GM21447 (cell line): ENCODE results near the gene SSBP3.
"Not testable (repeated sequence)": the region's sequence is repeated elsewhere in the genome, so short reads cannot be mapped to it uniquely, and the experiment has no call there.

Source experiments
- ATAC-seq: cut with Tn5 transposase; IDR thresholded peaks from one replicate; pipeline ENCODE4 v1.9.1; 2021; ENCODE audit not compliant: unreplicated experiment

Gene SSBP3

GRCh38 chr1:54406339-54407153 lies at the start of gene SSBP3:
Gene SSBP3, minus strand, starts transcription at chr1:54406394.
- ATAC-seq: peak; percentile 54

DNA sequence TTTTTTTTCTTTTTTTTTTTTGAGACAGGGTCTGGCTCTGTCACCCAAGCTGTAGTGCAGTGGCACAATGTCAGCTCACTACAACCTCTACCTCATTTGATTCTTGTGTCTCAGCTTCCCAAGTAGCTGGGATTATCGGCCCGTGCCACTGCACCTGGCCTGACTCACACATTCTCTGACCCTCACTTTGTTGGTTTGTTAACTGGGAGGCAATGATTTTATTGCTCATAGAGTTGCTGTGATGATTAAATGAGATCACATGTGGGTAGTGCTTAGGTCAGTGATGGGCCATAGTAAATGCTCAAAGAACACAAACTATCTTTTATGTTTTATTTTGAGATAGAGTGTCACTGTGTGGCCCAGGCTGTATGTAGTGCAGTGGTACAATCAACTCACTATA lies 47.3 kb upstream of the SSBP3 start:
- ATAC-seq: no peak

DNA sequence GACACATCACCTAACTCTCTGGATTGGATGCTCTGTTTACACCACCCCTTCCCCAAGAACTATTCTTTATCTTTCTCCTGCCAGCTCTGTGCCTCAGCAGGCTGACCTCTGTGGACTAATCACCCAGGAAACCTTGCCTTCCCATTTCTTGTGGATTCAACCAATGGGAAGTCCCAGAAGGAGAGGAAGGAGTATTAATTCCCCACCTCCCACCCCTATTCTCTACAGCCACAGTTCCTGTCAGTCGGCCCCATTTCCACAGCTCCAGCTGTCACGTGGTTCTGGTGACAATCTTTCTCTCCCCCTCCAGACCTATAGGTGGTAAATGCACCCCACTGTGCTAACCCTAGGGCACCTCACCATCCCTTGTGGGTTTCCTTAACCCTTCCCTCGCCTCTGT lies 46.8 kb upstream of the SSBP3 start:
- ATAC-seq: no peak

- not testable (repeated sequence) for ATAC-seq
Observed at GRCh38 chr1:54449431-54449830, 43.2 kb upstream of the SSBP3 start.

DNA sequence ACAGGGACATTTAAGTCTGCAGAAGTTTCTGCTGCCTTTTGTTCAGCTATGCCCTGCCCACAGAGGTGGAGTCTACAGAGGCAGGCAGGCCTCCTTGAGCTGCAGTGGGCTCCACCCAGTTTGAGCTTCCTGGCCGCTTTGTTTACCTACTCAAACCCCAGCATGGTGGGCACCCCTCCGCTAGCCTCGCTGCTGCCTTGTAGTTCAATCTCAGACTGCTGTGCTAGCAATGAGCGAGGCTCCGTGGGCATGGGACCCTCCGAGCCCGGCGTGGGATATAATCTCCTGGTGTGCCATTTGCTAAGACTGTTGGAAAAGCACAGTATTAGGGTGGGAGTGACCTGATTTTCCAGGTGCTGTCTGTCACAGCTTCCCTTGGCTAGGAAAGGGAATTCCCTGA lies 42.6 kb upstream of the SSBP3 start:
- ATAC-seq: not testable (repeated sequence)

- not testable (repeated sequence) for ATAC-seq
Observed at GRCh38 chr1:54447081-54447480, 40.9 kb upstream of the SSBP3 start.

DNA sequence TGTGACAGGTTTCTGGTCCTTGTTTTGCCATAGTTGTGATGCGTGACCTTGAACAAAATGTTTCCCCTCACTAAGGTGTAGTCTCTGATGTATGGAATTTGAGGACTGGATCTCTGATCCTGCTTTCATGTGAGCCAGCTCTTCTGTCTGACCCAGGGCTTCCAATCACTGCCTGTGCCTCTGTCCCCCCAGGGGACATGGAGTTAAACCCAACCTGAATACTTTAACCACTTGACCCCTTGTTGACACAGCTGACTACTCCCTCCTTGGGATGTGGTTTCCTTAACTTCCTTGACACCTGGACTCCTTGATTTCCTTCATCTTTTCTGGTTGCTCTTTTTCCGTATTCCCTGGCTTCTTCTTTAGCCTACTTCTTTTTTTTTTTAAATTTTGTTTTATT lies 36.0 kb upstream of the SSBP3 start:
- ATAC-seq: no peak

DNA sequence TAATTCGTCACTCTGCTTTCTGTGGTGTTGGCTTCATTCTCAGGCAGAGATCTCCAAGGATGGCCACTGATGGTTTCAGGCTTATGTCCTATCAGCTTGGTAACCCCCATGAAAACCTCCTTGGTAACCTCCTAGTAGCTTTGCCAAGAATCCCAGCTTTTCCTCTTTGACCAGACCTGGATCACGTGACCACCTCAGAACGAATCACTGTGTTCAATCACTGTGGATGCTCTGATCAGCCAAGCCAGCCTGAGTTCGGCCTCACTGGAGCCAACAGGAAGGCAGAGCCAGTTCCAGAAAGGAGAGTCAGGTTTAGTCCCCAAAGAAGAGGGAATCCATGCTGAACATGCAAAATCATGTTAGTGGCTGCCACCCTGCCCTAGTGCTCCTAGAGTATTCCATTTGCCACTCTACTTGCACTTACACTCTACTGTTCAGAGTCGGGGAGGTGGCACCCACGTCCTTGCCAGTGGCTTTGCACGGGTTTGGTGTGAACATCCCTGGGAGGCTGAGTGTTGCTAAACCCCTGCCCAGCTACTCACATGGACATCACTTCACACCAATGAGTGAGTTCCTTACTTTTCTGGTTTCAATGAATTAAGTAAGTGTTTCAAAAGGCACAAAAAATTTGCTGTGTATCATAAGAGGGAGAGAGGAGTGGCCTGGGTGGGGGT lies 33.5 kb upstream of the SSBP3 start:
- ATAC-seq: no peak

DNA sequence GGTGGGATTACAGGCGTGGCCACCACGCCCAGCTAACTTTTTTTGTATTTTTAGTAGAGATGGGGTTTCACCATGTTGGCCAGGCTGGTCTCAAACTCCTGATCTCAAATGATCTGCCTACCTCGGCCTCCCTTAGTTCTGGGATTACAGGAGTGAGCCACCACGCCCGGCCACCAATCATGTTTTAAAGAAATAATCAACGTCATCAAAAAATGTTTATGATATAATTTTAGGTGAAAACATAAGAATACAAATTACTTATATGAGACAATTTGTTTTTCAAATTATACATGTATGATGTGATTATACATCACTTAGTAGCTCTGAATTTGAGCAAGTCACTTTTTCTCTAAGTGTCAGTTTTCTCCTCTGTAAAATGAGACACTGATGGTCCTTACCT lies 31.6 kb upstream of the SSBP3 start:
- no peak for ATAC-seq

DNA sequence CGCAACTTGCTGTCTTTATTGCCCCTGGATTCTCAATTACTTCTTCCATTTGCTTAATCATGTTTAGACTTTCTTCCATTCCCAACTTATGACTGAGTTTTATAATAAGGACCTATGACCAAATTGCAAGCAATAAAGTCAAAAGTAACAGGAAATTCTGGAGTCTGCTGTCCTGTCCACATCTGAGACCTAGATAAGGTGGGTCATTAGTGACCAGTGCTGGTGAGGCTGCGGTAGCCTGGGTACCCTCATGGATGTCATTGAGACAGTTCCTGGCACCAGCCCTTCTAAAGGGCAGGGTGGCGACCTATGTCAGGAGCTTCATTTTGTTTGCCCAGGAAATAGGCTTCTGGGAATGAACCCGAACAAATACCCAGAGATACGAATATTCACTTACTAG lies 30.6 kb upstream of the SSBP3 start:
- ATAC-seq: no peak

DNA sequence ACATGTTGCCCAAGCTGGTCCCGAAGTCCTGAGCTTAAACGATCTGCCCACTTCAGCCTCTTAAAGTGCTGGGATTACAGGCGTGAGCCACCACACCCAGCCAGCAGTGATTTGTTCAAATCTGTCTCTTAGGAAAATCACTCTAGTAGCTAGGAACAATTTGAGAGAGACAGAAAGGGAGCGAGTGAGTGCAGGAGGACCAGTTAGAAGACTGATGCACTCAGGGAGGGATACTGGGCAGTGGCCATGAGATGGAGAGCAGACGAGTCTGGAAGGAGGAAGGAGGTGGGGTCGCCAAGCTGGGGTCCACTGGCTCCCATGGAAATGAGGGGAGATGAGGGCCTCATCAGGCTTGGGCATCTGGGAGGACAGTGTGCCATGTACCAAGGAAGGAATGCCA lies 23.6 kb upstream of the SSBP3 start:
- ATAC-seq: no peak

GRCh38 chr1:54428837-54429518 lies 22.8 kb upstream of the SSBP3 start:
- ATAC-seq: no peak

DNA sequence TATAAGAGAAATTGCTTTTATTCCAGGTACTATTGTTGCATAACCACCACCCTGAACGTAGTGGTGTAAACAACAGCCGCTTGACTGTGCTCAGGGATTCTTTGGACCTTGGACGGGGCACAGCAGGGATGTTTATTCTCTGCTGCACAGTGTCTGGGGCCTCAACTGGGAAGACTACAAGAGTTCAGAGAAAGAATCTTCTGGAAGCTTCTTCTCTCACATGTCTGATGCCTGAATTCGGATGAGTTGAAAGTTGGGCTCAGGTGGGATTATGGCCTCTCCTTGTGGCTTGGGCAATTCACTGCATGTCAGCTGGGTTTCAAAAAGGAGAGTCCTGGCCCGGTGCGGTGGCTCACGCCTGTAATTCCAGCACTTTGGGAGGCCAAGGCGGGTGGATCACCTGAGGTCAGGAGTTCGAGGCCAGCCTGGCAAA lies 19.0 kb upstream of the SSBP3 start:
- ATAC-seq: no peak

DNA sequence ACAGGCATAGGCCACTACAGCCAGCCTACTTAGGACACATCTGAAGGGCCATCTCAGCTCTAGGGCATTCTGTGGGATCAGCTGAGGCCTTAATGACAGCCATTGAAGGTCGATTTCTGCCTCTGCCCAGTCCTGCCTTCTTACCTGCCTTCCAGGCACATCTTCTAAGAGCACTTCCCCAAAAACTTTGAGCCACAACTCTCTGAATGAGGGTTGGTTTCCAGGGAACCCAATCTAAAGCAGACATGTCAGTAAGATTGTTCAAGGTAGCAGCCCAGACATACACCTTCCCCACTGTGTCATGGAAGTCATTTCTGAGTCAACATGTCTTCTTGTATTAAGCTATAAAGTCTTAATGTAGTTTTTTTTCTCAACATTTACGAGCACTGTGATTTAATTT lies 18.2 kb upstream of the SSBP3 start:
- no peak for ATAC-seq

- ATAC-seq: no peak
Observed at GRCh38 chr1:54421101-54421504, 14.9 kb upstream of the SSBP3 start.

DNA sequence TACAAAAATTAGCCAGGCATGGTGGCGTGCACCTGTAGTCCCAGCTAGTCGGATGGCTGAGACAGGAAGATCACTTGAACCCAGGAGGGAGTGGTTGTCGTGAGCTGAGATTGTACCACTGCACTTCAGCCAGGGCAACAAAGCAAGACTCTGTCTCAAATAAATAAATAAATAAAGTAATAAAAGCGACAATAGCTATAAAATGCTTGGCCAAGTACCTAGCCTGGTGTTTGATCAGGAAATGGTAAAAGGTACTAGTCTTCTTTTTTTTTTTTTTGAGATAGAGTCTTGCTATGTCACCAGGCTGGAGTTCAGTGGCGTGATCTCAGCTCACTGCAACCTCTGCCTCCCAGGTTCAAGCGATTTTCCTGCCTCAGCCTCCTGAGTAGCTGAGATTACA lies 12.4 kb upstream of the SSBP3 start:
- not testable (repeated sequence) for ATAC-seq

GRCh38 chr1:54417123-54417522 lies 10.9 kb upstream of the SSBP3 start:
- no peak for ATAC-seq

- no peak for ATAC-seq
Observed at GRCh38 chr1:54416435-54416834, 10.2 kb upstream of the SSBP3 start.

DNA sequence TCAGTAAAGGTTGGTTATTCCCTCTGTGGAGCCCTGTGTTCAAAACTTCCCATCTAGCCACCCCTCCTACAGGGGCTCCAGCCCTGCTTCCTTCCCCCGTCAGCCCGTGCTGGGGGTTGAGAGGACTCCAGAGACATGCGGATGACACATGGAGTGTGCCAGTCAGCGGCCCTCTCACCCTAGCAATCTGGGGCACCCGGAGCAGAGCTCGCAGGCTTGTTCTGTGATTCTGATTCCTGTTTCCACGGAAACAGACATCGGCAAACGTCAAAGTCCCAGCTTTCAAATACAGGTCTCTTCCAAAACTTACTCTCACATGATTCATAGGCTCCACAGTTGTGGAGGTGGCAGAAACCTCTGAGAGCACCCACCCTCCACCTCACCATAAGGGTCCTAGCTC lies 9.8 kb upstream of the SSBP3 start:
- ATAC-seq: no peak

DNA sequence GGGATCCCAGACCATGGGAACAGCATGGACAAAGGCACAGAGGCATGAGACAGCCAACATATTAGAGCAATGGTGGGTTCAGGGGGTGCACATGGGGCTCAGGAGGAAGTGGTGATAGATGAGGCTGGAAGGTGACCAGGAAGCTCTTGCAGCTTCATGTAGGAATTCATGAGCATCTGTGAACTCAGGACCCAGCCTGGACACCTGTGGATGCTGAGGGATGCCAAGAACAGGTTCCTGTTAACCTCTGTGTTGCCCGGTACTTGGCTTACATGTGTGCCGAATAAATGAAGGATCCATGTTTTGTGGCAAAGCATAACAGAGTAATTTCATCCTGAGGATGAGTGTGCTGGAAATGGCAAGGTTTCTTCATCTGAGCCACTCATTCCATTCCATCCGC lies 9.3 kb upstream of the SSBP3 start:
- ATAC-seq: no peak

- no peak for ATAC-seq
Observed at GRCh38 chr1:54413732-54414131, 7.5 kb upstream of the SSBP3 start.

- no peak for ATAC-seq
Observed at GRCh38 chr1:54413295-54413694, 7.1 kb upstream of the SSBP3 start.
